GM23338 (cell line): Measurements from ENCODE around the gene CNNM3. TPM values are rescaled to one million over a fixed set of nuclear protein-coding genes. Genes with fewer than 3 reads are reported as not detected.

Experiments used
- ATAC-seq: fragments of 200-7000 bp; cut with Tn5 transposase; 3 replicates; pipeline ENCODE4 v1.9.1; 2020
- DNase-seq: peaks from one replicate; pipeline ENCODE4 v3.0.0-alpha.2; 2015; ENCODE audit warnings: low spot score
- H2AFZ ChIP-seq: fragments of 200-600 bp; sonication (generic); 2 replicates; pipeline ENCODE4 v1.8.0; 2016; ENCODE audit warnings: antibody characterized with exemption, mild to moderate bottlenecking, moderate library complexity
- H3F3A ChIP-seq: fragments of 200-600 bp; sonication (generic); replicated peaks from 2 replicates; pipeline ENCODE4 v1.8.0; 2017; ENCODE audit warnings: antibody characterized with exemption, mixed run types, low read depth
- H3K27ac ChIP-seq: fragments of 200-600 bp; sonication (generic); 2 replicates; pipeline ENCODE4 v1.6.1; 2016; ENCODE audit warnings: low read depth
- H3K27me3 ChIP-seq: fragments of 200-600 bp; sonication (generic); 2 replicates; pipeline ENCODE4 v1.8.0; 2016; ENCODE audit warnings: mild to moderate bottlenecking, mixed run types, moderate library complexity; ENCODE audit not compliant: insufficient read depth
- H3K36me3 ChIP-seq: fragments of 200-600 bp; sonication (generic); 2 replicates; pipeline ENCODE4 v1.8.0; 2016; ENCODE audit warnings: mild to moderate bottlenecking; ENCODE audit not compliant: insufficient read depth
- H3K4me1 ChIP-seq: fragments of 200-600 bp; sonication (generic); 2 replicates; pipeline ENCODE4 v1.8.0; 2016; ENCODE audit warnings: mild to moderate bottlenecking, moderate library complexity; ENCODE audit not compliant: insufficient read depth
- H3K4me2 ChIP-seq: fragments of 200-600 bp; sonication (generic); 2 replicates; pipeline ENCODE4 v1.7.1; 2017; ENCODE audit warnings: mixed run types
- H3K4me3 ChIP-seq: fragments of 200-600 bp; sonication (generic); 2 replicates; pipeline ENCODE4 v1.6.1; 2016; ENCODE audit warnings: mixed run types
- H3K79me2 ChIP-seq: fragments of 200-600 bp; sonication (generic); replicated peaks from 2 replicates; pipeline ENCODE4 v1.8.0; 2017; ENCODE audit warnings: mild to moderate bottlenecking; ENCODE audit not compliant: insufficient read depth
- H3K9me2 ChIP-seq: fragments of 200-600 bp; sonication (generic); 2 replicates; pipeline ENCODE4 v1.8.0; 2017; ENCODE audit not compliant: insufficient read depth
- H4K20me1 ChIP-seq: fragments of 200-600 bp; sonication (generic); replicated peaks from 2 replicates; pipeline ENCODE4 v1.8.0; 2017; ENCODE audit warnings: mild to moderate bottlenecking; ENCODE audit not compliant: insufficient read depth
- H3K27ac Mint-ChIP-seq: 2 replicates; pipeline ENCODE4 v1.8.0; 2020; ENCODE audit warnings: inconsistent platforms, mild to moderate bottlenecking, moderate library complexity, mixed read lengths
- H3K27me3 Mint-ChIP-seq: 3 replicates; pipeline ENCODE4 v1.8.0; 2022; ENCODE audit warnings: low read depth, mild to moderate bottlenecking, moderate library complexity, mixed read lengths, inconsistent platforms; ENCODE audit not compliant: insufficient read depth, poor library complexity
- H3K36me3 Mint-ChIP-seq: 3 replicates; pipeline ENCODE4 v1.8.0; 2021; ENCODE audit warnings: low read depth, mild to moderate bottlenecking, inconsistent platforms, moderate library complexity, mixed read lengths
- H3K4me1 Mint-ChIP-seq: 3 replicates; pipeline ENCODE4 v1.8.0; 2020; ENCODE audit warnings: mild to moderate bottlenecking, inconsistent platforms, mixed read lengths
- H3K4me3 Mint-ChIP-seq: 3 replicates; pipeline ENCODE4 v1.8.0; 2021; ENCODE audit warnings: moderate library complexity, mild to moderate bottlenecking, inconsistent platforms, mixed read lengths
- H3K9me3 Mint-ChIP-seq: 3 replicates; pipeline ENCODE4 v1.8.0; 2020; ENCODE audit warnings: moderate library complexity, mild to moderate bottlenecking, inconsistent platforms, mixed read lengths
- CREB1 ChIP-seq: fragments of 250-450 bp; sonication (Bioruptor Pico); IDR thresholded peaks from 2 replicates; pipeline ENCODE4 v1.5.0; 2020; ENCODE audit warnings: low read depth, mild to moderate bottlenecking, moderate library complexity
- CTCF ChIP-seq, 2 experiments: fragments of 200-600 bp in 1 of 2; sonication (generic) in 1 of 2; conservative IDR thresholded peaks; 2 replicates each; pipeline versions ENCODE4 v1.5.1 to v1.6.1; 2016 to 2017; ENCODE audit warnings: antibody characterized with exemption in 2 of 2, low read depth in 2 of 2, mild to moderate bottlenecking in 2 of 2, moderate library complexity in 1 of 2
- ETS1 ChIP-seq: IDR thresholded peaks from 2 replicates; pipeline ENCODE4 v1.6.1; 2016; ENCODE audit warnings: antibody characterized with exemption
- EZH2 ChIP-seq: fragments of 200-600 bp; sonication (generic); IDR thresholded peaks from one replicate; pipeline ENCODE4 v1.8.0; 2017; ENCODE audit warnings: antibody characterized with exemption, mild to moderate bottlenecking, low read depth; ENCODE audit not compliant: unreplicated experiment
- EZH2phosphoT487 ChIP-seq: fragments of 200-600 bp; sonication (generic); IDR thresholded peaks from one replicate; pipeline ENCODE4 v1.8.1; 2018; ENCODE audit warnings: antibody characterized with exemption; ENCODE audit not compliant: unreplicated experiment
- JUNB ChIP-seq: IDR thresholded peaks from one replicate; pipeline ENCODE4 v1.6.1; 2016; ENCODE audit warnings: antibody characterized with exemption; ENCODE audit not compliant: unreplicated experiment
- NANOG ChIP-seq: IDR thresholded peaks from 2 replicates; pipeline ENCODE4 v1.6.1; 2016; ENCODE audit warnings: antibody characterized with exemption, borderline replicate concordance
- POLR2AphosphoS5 ChIP-seq: IDR thresholded peaks from 2 replicates; pipeline ENCODE4 v1.6.1; 2016; ENCODE audit warnings: antibody characterized with exemption, low read depth
- REST ChIP-seq: IDR thresholded peaks from one replicate; pipeline ENCODE4 v1.6.1; 2018; ENCODE audit warnings: antibody characterized with exemption; ENCODE audit not compliant: unreplicated experiment
- STAT1 ChIP-seq: IDR thresholded peaks from one replicate; pipeline ENCODE4 v1.6.1; 2016; ENCODE audit warnings: antibody characterized with exemption; ENCODE audit not compliant: unreplicated experiment
- ZNF114 ChIP-seq: fragments of 250-450 bp; sonication (Bioruptor Pico); IDR thresholded peaks from 2 replicates; pipeline ENCODE4 v1.5.0; 2020; ENCODE audit warnings: mild to moderate bottlenecking, moderate library complexity
- ZNF331 ChIP-seq: fragments of 250-450 bp; sonication (Bioruptor Pico); IDR thresholded peaks from 2 replicates; pipeline ENCODE4 v1.5.0; 2020; ENCODE audit warnings: low read depth, mild to moderate bottlenecking, moderate library complexity
- ZNF462 ChIP-seq: fragments of 250-450 bp; sonication (Bioruptor Pico); IDR thresholded peaks from 2 replicates; pipeline ENCODE4 v1.5.0; 2020; ENCODE audit warnings: mild to moderate bottlenecking, moderate library complexity
- polyA plus RNA-seq: library from polyadenylated mRNA; unstranded; fragments of >200 nt; fragmentation: Nextera tagmentation; extraction: Ambion mirVana; gene quantifications from 2 replicates; pipeline ENCODE4 v1.2.1, GENCODE V29; 2016
- total RNA-seq: library from RNA; depleted of rRNA; stranded (reverse); fragments of >200 nt; shearing (Covaris generic); gene quantifications from 2 replicates; pipeline ENCODE4 v1.2.3, GENCODE V29; 2014

The CNNM3 gene
- total and polyA plus RNA-seq, 2 experiments from 2014 or later: 5.3 to 25.7 TPM

- peaks cover 12% of the 10 kb centered on the region for H3K4me1 Mint-ChIP-seq
- H3K9me3 Mint-ChIP-seq: 0 out of 3 replicates have a peak, but pooled peaks cover 4% of the 10 kb centered on the region
- H2AFZ ChIP-seq: no peak overlapping the region
- H3K36me3 ChIP-seq: no peaks in the 10 kb centered on the region
- no peak overlapping the region for H3K4me2 ChIP-seq
- H3K27ac ChIP-seq: no peak overlapping the region
- DNase-seq (no peak), ATAC-seq (no peak)
- no peaks in the 10 kb centered on the region for H3K9me2 ChIP-seq
- no peaks in the 10 kb centered on the region; the same call in 1 of the 2 replicates for H4K20me1 ChIP-seq
- no peak overlapping the region for H3K4me3 ChIP-seq
- H3K36me3 Mint-ChIP-seq: no peaks in the 10 kb centered on the region
- H3K27me3 ChIP-seq: no peaks in the 10 kb centered on the region
- H3F3A ChIP-seq: no peaks in the 10 kb centered on the region
- no peaks in the 10 kb centered on the region for H3K4me1 ChIP-seq
- TF ChIP-seq REST: no peak
- TF ChIP-seq NANOG: no peak
- TF ChIP-seq EZH2: no peak
- TF ChIP-seq ZNF462 (CRISPR knock-in tag): no peak
- TF ChIP-seq JUNB: no peak
- no peak for TF ChIP-seq EZH2phosphoT487
- TF ChIP-seq STAT1: no peak
- TF ChIP-seq ZNF114 (CRISPR knock-in tag): no peak
- no peak for TF ChIP-seq ETS1
- TF ChIP-seq CTCF (conservative IDR thresholded peaks at IDR 0.05; ENCODE audit: low read depth in 2 of 2): no peak
- TF ChIP-seq ZNF331 (CRISPR knock-in tag): no peak
- no peak for TF ChIP-seq CREB1 (CRISPR knock-in tag)
- TF ChIP-seq POLR2AphosphoS5: no peak
- no peak overlapping the region for H3K4me3 Mint-ChIP-seq
- no peak overlapping the region for H3K27ac Mint-ChIP-seq
- peaks cover 3% of the 10 kb centered on the region for H3K27me3 Mint-ChIP-seq
- peaks cover 9% of the 10 kb centered on the region; the same call in 1 of the 2 replicates for H3K79me2 ChIP-seq
Observed at GRCh38 chr2:96775160-96775559, 40.9 kb upstream of the CNNM3 start.
